Transverse colon (tissue), 4 donors: ENCODE data around the gene MYO9A. TPM values are rescaled to one million over a fixed set of nuclear protein-coding genes. Genes with fewer than 3 reads are reported as not detected.

Source experiments
- DNase-seq: peaks from one replicate; pipeline ENCODE4 v3.0.0-alpha.2; 2019
- H3K27ac ChIP-seq, 4 donors: fragments of 200-600 bp; sonication (generic); 2 replicates each; pipeline ENCODE4 v1.5.1; 2016 to 2018; ENCODE audit warnings: inconsistent platforms in 4 of 4
- H3K27me3 ChIP-seq: fragments of 200-600 bp; sonication (generic); 2 replicates; pipeline ENCODE4 v1.5.1; 2017; ENCODE audit warnings: inconsistent platforms
- H3K36me3 ChIP-seq, 4 donors: fragments of 200-600 bp; sonication (generic); 2 replicates each; pipeline ENCODE4 v1.5.1; 2017 to 2019; ENCODE audit warnings: inconsistent platforms in 4 of 4
- H3K4me1 ChIP-seq, 4 donors: fragments of 200-600 bp; sonication (generic); 2 replicates each; pipeline ENCODE4 v1.5.1; 2017 to 2020; ENCODE audit warnings: inconsistent platforms in 4 of 4
- H3K4me3 ChIP-seq, 4 donors: fragments of 200-600 bp; sonication (generic); 1 replicate in 1 of 4; 2 replicates in 3 of 4; pipeline versions ENCODE4 v1.5.1 to v1.6.1; 2017 to 2019; ENCODE audit warnings: inconsistent platforms in 4 of 4
- H3K9me3 ChIP-seq, 2 donors: fragments of 200-600 bp; sonication (generic); 2 replicates each; pipeline ENCODE4 v1.5.1; 2017 to 2019; ENCODE audit warnings: inconsistent platforms in 2 of 2
- CTCF ChIP-seq, 5 experiments: fragments of 200-600 bp in 3 of 5; fragments of 450-650 bp in 2 of 5; sonication (generic) in 3 of 5; IDR thresholded peaks; 1 replicate in 2 of 5; 2 replicates in 3 of 5; pipeline ENCODE4 v1.5.1; 2016 to 2017; ENCODE audit warnings: antibody characterized with exemption in 5 of 5, inconsistent platforms in 3 of 5, mild to moderate bottlenecking in 2 of 5, moderate library complexity in 1 of 5
- EP300 ChIP-seq: sonication (generic); formaldehyde crosslinking; IDR thresholded peaks from one replicate; pipeline ENCODE4 v1.6.1; 2017; ENCODE audit warnings: antibody characterized with exemption, low read depth
- POLR2A ChIP-seq: fragments of 450-650 bp; IDR thresholded peaks from one replicate; pipeline ENCODE4 v1.6.1; 2016; ENCODE audit warnings: antibody characterized with exemption, mild to moderate bottlenecking, moderate library complexity
- POLR2AphosphoS5 ChIP-seq, 3 donors: sonication (generic); formaldehyde crosslinking; IDR thresholded peaks; one replicate each; pipeline ENCODE4 v1.6.1; 2016; ENCODE audit warnings: antibody characterized with exemption in 3 of 3
- WGBS, 2 donors: methylation state at CpG; one replicate each; pipeline ENCODE4 v1.1.5; 2018; ENCODE audit warnings: low coverage in 1 of 2; 5-methylcytosine and 5-hydroxymethylcytosine counted together
- in situ Hi-C, 4 donors: fragments of 200-750 bp; cut with MboI; loops; one replicate each; pipeline versions ENCODE4 v1.15.0 to v1.15.1; 2017; ENCODE audit warnings: low sequenced_read_pairs in 3 of 4, low pct_ligation_motif_present in 1 of 4, low pct_unique_long_range_greater_than_20kb in 1 of 4
- intact Hi-C: fragments of 100-400 bp; cut with DNase I; formaldehyde crosslinking; loops from one replicate; pipeline ENCODE4 v1.15.1; 2023; ENCODE audit warnings: low total_unique reads
- total RNA-seq, 4 donors: library from RNA; depleted of rRNA; stranded (reverse); fragments of >200 nt; gene quantifications; one replicate each; pipeline ENCODE4 v1.1.0, GENCODE V29; 2016

MYO9A gene
- total RNA-seq, 4 donors from 2014 or later, result 52.4 to 103 (median 74.2) TPM

- no peak for TF ChIP-seq EP300
- TF ChIP-seq CTCF (IDR thresholded peaks at IDR 0.05), result no peak
- intact Hi-C loops (no loop called here), in situ Hi-C loops (loop anchor here in 1 of 4 donors (25.0 kb wide), 1 partner anchor 339 kb away; no protein-coding TSS in a partner anchor)
- 87 to 92% methylated on average over 2 to 3 of the region's 3 CpGs for WGBS, 2 donors
- H3K27me3 ChIP-seq, result no peaks in the 10 kb centered on the region
- DNase-seq, result no peak
- no peaks in the 10 kb centered on the region for H3K4me1 ChIP-seq
- H3K4me3 ChIP-seq, result no peak overlapping the region
- no peak overlapping the region for H3K27ac ChIP-seq
- peaks cover 24 to 36% of the 10 kb centered on the region in 2 donors for H3K9me3 ChIP-seq
- peaks cover 0 to 55% (median 12%) of the 10 kb centered on the region in 4 donors for H3K36me3 ChIP-seq
Measured at GRCh38 chr15:71822890-71823630, 294.9 kb downstream of the MYO9A start.

DNA sequence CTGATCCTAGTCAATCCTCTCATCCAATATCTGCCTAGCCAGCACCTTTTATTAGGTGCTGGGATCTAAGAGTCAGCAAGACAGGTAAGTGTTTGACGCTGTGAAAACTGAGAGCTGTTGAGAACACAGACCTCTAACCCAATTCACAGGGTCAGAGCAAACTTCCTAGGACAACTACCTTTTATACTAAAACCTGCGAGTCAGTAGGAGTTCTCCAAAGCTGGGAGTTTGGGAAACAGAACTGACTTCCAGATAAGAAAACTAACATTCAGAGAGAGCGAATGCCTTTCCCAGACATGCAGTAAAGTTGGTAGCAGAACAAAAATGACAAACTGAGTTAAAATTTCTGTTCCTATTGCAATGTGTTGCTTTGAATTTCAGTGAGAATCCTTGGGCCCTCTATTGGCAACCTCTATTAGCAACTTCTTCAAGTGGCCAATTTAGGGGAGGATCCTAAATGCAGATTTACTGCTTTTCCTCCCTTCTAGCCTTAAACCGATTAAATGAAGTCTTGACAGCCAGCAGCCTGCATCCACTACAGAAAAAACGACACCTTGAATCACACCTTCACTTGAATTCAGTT lies 296.3 kb downstream of the MYO9A start:
- peaks cover 24 to 36% of the 10 kb centered on the region in 2 donors for H3K9me3 ChIP-seq
- H3K36me3 ChIP-seq, result peaks cover 0 to 41% (median 5%) of the 10 kb centered on the region in 4 donors
- intact Hi-C loops, result no loop called here
- 90 to 100% methylated on average over 2 to 5 of the region's 5 CpGs for WGBS, 2 donors
- TF ChIP-seq POLR2AphosphoS5 (IDR thresholded peaks at IDR 0.05) (no peak), POLR2A (no peak), CTCF (IDR thresholded peaks at IDR 0.05) (no peak)
- in situ Hi-C loops, result loop anchor here in 1 of 4 donors (25.0 kb wide), 1 partner anchor 341 kb away; no protein-coding TSS in a partner anchor
- H3K27ac ChIP-seq, result no peak overlapping the region
- no peak for DNase-seq
- peaks cover 0 to under 1% (median 0%) of the 10 kb centered on the region in 4 donors for H3K4me1 ChIP-seq
- H3K4me3 ChIP-seq, result no peak overlapping the region
- H3K27me3 ChIP-seq, result no peaks in the 10 kb centered on the region

DNA sequence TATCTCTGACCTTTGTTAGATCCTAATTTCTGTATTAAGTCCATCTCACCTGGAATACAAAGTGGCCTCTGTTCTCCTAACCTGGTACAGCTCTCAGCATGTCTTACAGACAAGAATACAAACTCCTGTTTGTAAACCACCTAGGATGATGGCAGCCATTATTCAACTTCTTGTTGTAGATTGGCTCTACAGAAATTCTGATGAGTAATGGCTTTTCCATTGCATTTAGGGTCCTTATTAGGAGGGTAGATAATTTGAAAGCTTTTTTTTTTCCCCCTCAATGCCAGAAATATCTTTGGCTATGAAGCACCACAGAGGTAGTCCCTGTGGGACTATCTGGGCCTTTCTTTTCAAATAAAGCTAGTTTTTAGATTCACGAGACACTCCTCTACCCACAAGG lies 297.8 kb downstream of the MYO9A start:
- 86% methylated on average over 1 of the region's 1 CpG for WGBS, 2 donors
- H3K27me3 ChIP-seq, result no peaks in the 10 kb centered on the region
- in situ Hi-C loops, result loop anchor here in 1 of 4 donors (25.0 kb wide), 1 partner anchor 342 kb away; no protein-coding TSS in a partner anchor
- no peak overlapping the region for H3K27ac ChIP-seq
- peaks cover 24 to 36% of the 10 kb centered on the region in 2 donors for H3K9me3 ChIP-seq
- peaks cover 0 to 34% (median 2%) of the 10 kb centered on the region in 4 donors for H3K36me3 ChIP-seq
- no peak overlapping the region for H3K4me3 ChIP-seq
- TF ChIP-seq EP300 (no peak), CTCF (IDR thresholded peaks at IDR 0.05) (no peak), POLR2A (no peak), POLR2AphosphoS5 (IDR thresholded peaks at IDR 0.05) (no peak)
- peaks cover 0 to 2% (median 0%) of the 10 kb centered on the region in 4 donors for H3K4me1 ChIP-seq
- DNase-seq, result no peak
- intact Hi-C loops, result no loop called here

DNA sequence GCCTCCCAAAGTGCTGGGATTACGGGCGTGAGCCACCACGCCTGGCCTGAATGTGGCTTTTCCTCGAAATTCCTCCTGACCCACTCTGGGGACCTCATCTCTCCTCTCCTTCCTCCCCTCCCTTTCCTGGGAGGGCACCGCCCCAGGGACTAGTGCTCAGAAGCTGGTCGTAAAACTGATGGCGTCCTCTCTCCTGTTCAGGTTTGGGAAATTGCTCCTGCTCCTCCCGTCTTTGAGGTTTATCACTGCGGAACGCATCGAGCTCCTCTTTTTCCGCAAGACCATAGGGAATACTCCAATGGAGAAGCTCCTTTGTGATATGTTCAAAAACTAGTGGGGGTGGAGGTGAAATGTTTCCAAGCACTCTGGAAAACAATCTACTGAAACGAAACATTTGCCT lies 300.6 kb downstream of the MYO9A start:
- TF ChIP-seq POLR2AphosphoS5 (IDR thresholded peaks at IDR 0.05), result no peak
- no peak for TF ChIP-seq EP300
- TF ChIP-seq CTCF (IDR thresholded peaks at IDR 0.05), result no peak
- no peak for TF ChIP-seq POLR2A
- H3K36me3 ChIP-seq, result peaks cover 0 to 16% (median 0%) of the 10 kb centered on the region in 4 donors
- no peak overlapping the region for H3K4me3 ChIP-seq
- no peak overlapping the region for H3K27ac ChIP-seq
- 87 to 90% methylated on average over 9 to 13 of the region's 13 CpGs for WGBS, 2 donors
- H3K27me3 ChIP-seq, result no peaks in the 10 kb centered on the region
- in situ Hi-C loops, result loop anchor here in 1 of 4 donors (25.0 kb wide), 1 partner anchor 345 kb away; no protein-coding TSS in a partner anchor
- H3K9me3 ChIP-seq, result peaks cover 15 to 25% of the 10 kb centered on the region in 2 donors
- peaks cover 0 to 2% (median 0%) of the 10 kb centered on the region in 4 donors for H3K4me1 ChIP-seq
- intact Hi-C loops, result no loop called here
- DNase-seq, result no peak
